GM19468 (cell line): ENCODE data around the gene GALNT8.
"Not testable (repeated sequence)": the region's sequence is repeated elsewhere in the genome, so short reads cannot be mapped to it uniquely, and the experiment has no call there.

Experiments
- ATAC-seq: cut with Tn5 transposase; IDR thresholded peaks from one replicate; pipeline ENCODE4 v1.9.1; 2021; ENCODE audit warnings: mild to moderate bottlenecking, moderate library complexity, moderate number of reproducible peaks; ENCODE audit not compliant: unreplicated experiment; ENCODE audit errors: extremely low read depth

The GALNT8 gene

GRCh38 chr12:4719821-4720636 lies at the start of gene GALNT8:
Gene GALNT8, plus strand, starts transcription at chr12:4720400. Its CDS starts 278 bp downstream, at chr12:4720678.
- no peak for ATAC-seq

GRCh38 chr12:4679711-4680110 lies 40.5 kb upstream of the GALNT8 start:
- ATAC-seq, result no peak

- ATAC-seq, result no peak
Measured at GRCh38 chr12:4681732-4682131, 38.5 kb upstream of the GALNT8 start.

- no peak for ATAC-seq
Measured at GRCh38 chr12:4685317-4685716, 34.9 kb upstream of the GALNT8 start.

GRCh38 chr12:4690760-4691159 lies 29.4 kb upstream of the GALNT8 start:
- no peak for ATAC-seq

GRCh38 chr12:4700621-4701026 lies 19.6 kb upstream of the GALNT8 start:
- ATAC-seq, result no peak

GRCh38 chr12:4701395-4702190 lies 18.6 kb upstream of the GALNT8 start:
- ATAC-seq, result no peak

- ATAC-seq, result no peak
Measured at GRCh38 chr12:4703676-4704075, 16.5 kb upstream of the GALNT8 start.

GRCh38 chr12:4705824-4706223 lies 14.4 kb upstream of the GALNT8 start:
- ATAC-seq, result no peak

- no peak for ATAC-seq
Measured at GRCh38 chr12:4707306-4707705, 12.9 kb upstream of the GALNT8 start.

GRCh38 chr12:4710113-4710512 lies 10.1 kb upstream of the GALNT8 start:
- ATAC-seq, result no peak

GRCh38 chr12:4714879-4715278 lies 5.3 kb upstream of the GALNT8 start:
- ATAC-seq, result no peak

GRCh38 chr12:4717806-4718205 lies 2.4 kb upstream of the GALNT8 start:
- ATAC-seq, result no peak

GRCh38 chr12:4720637-4720995 lies 416 bp downstream of the GALNT8 start:
- ATAC-seq, result no peak

GRCh38 chr12:4721587-4721986 lies 1.4 kb downstream of the GALNT8 start:
- ATAC-seq, result not testable (repeated sequence)

- ATAC-seq, result no peak
Measured at GRCh38 chr12:4723226-4723625, 3.0 kb downstream of the GALNT8 start.

- ATAC-seq, result no peak
Measured at GRCh38 chr12:4725057-4725456, 4.9 kb downstream of the GALNT8 start.

GRCh38 chr12:4734625-4735340 lies 14.6 kb downstream of the GALNT8 start:
- no peak for ATAC-seq

GRCh38 chr12:4736091-4736490 lies 15.9 kb downstream of the GALNT8 start:
- no peak for ATAC-seq

- no peak for ATAC-seq
Measured at GRCh38 chr12:4738541-4738940, 18.3 kb downstream of the GALNT8 start.
